Fibroblast of mammary gland (primary cell): ENCODE results near the gene TBC1D14.

Experiments
- DNase-seq: peaks from one replicate; pipeline ENCODE4 v3.0.0-alpha.2; 2010; ENCODE audit warnings: low read depth
- H3K4me3 ChIP-seq: 2 replicates; pipeline ENCODE4 v1.5.1; 2011; ENCODE audit warnings: low read depth, mild to moderate bottlenecking, low read length, moderate library complexity; ENCODE audit not compliant: control insufficient read depth
- TF ChIP-seq, protein P1 (sequence below): conservative IDR thresholded peaks from 2 replicates; pipeline ENCODE4 v1.5.1; 2011; ENCODE audit warnings: low read depth, low read length, inconsistent platforms; ENCODE audit not compliant: control insufficient read depth, insufficient read depth

Gene TBC1D14

GRCh38 chr4:6957994-6958393, 48.4 kb downstream of the TBC1D14 start:
- TF ChIP-seq, protein P1, sequence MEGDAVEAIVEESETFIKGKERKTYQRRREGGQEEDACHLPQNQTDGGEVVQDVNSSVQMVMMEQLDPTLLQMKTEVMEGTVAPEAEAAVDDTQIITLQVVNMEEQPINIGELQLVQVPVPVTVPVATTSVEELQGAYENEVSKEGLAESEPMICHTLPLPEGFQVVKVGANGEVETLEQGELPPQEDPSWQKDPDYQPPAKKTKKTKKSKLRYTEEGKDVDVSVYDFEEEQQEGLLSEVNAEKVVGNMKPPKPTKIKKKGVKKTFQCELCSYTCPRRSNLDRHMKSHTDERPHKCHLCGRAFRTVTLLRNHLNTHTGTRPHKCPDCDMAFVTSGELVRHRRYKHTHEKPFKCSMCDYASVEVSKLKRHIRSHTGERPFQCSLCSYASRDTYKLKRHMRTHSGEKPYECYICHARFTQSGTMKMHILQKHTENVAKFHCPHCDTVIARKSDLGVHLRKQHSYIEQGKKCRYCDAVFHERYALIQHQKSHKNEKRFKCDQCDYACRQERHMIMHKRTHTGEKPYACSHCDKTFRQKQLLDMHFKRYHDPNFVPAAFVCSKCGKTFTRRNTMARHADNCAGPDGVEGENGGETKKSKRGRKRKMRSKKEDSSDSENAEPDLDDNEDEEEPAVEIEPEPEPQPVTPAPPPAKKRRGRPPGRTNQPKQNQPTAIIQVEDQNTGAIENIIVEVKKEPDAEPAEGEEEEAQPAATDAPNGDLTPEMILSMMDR = no peak
- DNase-seq = no peak
- H3K4me3 ChIP-seq = no peak overlapping the region

GRCh38 chr4:6959261-6959660, 49.6 kb downstream of the TBC1D14 start:
- no peak for DNase-seq
- TF ChIP-seq, protein P1 = no peak
- H3K4me3 ChIP-seq = no peak overlapping the region

DNA sequence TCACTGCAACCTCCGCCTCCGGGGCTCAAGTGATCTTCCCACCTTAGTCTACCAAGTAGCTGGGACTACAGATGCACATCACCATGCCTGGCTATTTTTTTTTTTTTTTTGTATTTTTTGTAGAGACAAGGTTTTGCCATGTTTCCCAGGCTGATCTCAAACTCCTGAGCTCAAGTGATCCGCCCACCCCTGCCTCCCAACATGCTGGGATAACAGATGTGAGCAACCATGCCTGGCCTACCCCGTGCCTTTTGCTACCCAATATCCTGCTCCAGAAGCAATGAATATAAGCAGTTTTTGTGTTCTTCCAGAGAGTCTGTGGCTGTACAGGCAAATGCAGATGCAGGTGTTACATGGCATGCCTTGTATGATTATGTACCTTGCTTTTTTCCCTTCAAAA, 50.5 kb downstream of the TBC1D14 start:
- no peak for DNase-seq
- no peak overlapping the region for H3K4me3 ChIP-seq
- TF ChIP-seq, protein P1 = no peak

DNA sequence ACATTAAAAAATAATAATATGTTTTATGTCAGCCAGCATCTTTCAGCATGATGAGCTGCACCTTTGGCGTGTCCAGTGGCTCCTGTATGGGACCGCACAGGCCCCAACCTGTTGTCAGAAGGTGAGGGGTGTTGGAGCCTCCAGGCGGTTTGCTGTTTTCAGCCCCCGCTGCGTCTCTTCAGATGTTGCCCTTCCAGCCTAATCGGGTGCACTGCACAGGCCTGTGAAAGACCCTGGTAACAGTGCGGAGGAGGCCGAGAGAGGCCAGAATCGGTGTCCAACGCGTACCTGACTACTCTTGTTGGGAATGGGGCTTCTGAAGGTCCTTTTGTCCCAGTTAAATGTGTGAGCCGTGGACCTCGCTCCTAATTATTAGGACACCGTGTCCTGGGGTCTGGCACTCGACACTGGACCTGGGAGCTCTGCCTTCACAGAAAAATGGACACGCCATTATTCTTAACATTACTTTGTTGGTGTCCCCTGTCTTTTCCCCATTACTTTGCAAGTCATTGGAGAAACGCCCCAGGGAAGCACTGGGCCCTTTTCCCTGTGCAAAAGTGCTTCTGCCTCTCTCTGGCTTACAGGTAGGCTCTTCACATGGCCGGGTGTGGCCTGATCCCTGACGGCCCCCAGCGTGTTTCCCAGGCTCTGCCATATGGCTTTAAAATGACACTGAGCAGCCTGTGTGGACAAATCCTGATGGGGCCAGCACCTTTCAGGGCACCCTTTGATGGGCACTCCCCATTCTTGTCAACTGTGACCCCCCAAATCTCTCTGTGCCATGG, 51.2 kb downstream of the TBC1D14 start:
- no peak for DNase-seq
- H3K4me3 ChIP-seq = no peak overlapping the region
- TF ChIP-seq, protein P1 = no peak

GRCh38 chr4:6961496-6962210, 52.0 kb downstream of the TBC1D14 start:
- TF ChIP-seq, protein P1 = no peak

DNA sequence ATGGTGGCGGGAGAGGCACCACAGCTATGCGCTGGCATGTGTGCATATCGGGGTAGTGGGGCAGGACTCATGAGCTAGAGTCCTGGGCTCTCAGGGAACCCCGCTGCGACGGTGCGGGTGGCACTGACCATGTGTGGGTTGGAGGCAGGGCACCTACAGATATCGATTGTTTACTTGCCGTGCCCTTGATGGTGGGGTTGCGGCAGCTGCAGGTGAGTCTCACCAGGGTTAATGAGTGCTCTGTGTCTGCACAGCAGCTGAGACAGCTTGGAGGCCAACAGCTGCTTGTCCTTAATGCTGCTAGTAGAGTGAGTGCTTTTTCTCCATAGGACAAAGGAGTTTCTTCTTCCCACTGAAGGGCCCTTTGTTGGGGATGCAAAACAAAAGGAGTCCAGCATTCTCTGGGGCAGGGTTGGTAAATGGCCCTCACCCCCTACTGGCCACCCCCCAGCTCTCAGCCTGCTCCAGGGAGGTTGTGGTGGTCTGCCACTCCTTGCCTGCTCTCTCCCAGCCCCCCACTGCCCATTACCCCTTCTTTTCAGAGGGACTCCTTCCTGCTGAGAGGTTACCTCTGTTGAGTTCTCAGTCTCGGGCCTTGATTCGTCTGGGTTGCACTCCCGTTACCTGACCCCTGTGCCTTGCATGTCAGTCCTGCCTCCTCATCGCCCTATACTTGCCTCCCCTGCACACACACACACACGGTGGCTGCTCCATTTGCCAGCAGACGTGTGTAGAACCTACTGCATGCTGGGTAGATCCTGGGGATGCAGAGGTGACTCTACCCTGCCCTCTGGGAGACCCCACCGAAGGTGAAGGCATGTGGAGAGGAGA, 52.8 kb downstream of the TBC1D14 start:
- no peak overlapping the region for H3K4me3 ChIP-seq
- TF ChIP-seq, protein P1 = no peak
- no peak for DNase-seq

More at GRCh38 chr4:6961496-6962210, 52.0 kb downstream of the TBC1D14 start:
- H3K4me3 ChIP-seq = no peak overlapping the region
- no peak for DNase-seq
